SU-DHL-6 (cell line): ENCODE data around the gene KIF21B.

Source experiments
- H2AFZ ChIP-seq: fragments of 200-600 bp; sonication (generic); 2 replicates; pipeline ENCODE4 v1.6.1; 2014; ENCODE audit warnings: low read depth, mild to moderate bottlenecking, moderate library complexity, mixed read lengths, antibody characterized with exemption, low read length; ENCODE audit not compliant: severe bottlenecking
- H3F3A ChIP-seq: fragments of 200-600 bp; shearing (Covaris generic); 2 replicates; pipeline ENCODE4 v1.6.0; 2016; ENCODE audit warnings: antibody characterized with exemption, mild to moderate bottlenecking; ENCODE audit not compliant: insufficient read depth
- H3K27ac ChIP-seq: fragments of 200-600 bp; sonication (generic); 2 replicates; pipeline ENCODE4 v1.5.1; 2016; ENCODE audit warnings: low read depth, mild to moderate bottlenecking, low read length, moderate library complexity, mixed read lengths
- H3K27me3 ChIP-seq: fragments of 200-600 bp; sonication (generic), shearing (Covaris generic); 2 replicates; pipeline ENCODE4 v1.6.0; 2014; ENCODE audit warnings: mild to moderate bottlenecking, low read length
- H3K36me3 ChIP-seq: fragments of 200-600 bp; sonication (generic); 2 replicates; pipeline ENCODE4 v1.6.1; 2014; ENCODE audit warnings: mild to moderate bottlenecking, low read length, mixed read lengths
- H3K4me2 ChIP-seq: fragments of 300-600, 200-600 bp; shearing (Covaris generic), sonication (generic); 2 replicates; pipeline ENCODE4 v1.6.0; 2014; ENCODE audit warnings: low read length, low read depth, mild to moderate bottlenecking; ENCODE audit not compliant: poor library complexity, severe bottlenecking
- H3K4me3 ChIP-seq: fragments of 200-600 bp; sonication (generic); 2 replicates; pipeline ENCODE4 v1.5.1; 2014; ENCODE audit warnings: antibody characterized with exemption, low read length, mild to moderate bottlenecking, mixed read lengths; ENCODE audit not compliant: insufficient read depth, poor library complexity, severe bottlenecking
- H3K79me2 ChIP-seq: fragments of 200-600 bp; sonication (generic); 2 replicates; pipeline ENCODE4 v1.6.1; 2014; ENCODE audit warnings: mild to moderate bottlenecking, low read length, moderate library complexity; ENCODE audit not compliant: insufficient read depth
- H3K9ac ChIP-seq: fragments of 200-600 bp; sonication (generic); 2 replicates; pipeline ENCODE4 v1.7.0; 2014; ENCODE audit warnings: mild to moderate bottlenecking, low read length
- H3K9me2 ChIP-seq: fragments of 200-600 bp; sonication (generic); replicated peaks from 2 replicates; pipeline ENCODE4 v1.6.1; 2014; ENCODE audit warnings: low read length; ENCODE audit not compliant: insufficient read depth
- H3K9me3 ChIP-seq: fragments of 200-600 bp; sonication (generic); 2 replicates; pipeline ENCODE4 v1.6.1; 2014; ENCODE audit warnings: low read length, mixed read lengths; ENCODE audit not compliant: insufficient read depth
- H4K20me1 ChIP-seq: fragments of 200-600 bp; sonication (generic); 2 replicates; pipeline ENCODE4 v1.6.1; 2014; ENCODE audit warnings: low read depth, mild to moderate bottlenecking, antibody characterized with exemption, low read length, moderate library complexity, mixed read lengths
- EZH2phosphoT487 ChIP-seq: fragments of 200-600 bp; sonication (generic), shearing (Covaris generic); conservative IDR thresholded peaks from 2 replicates; pipeline ENCODE4 v1.6.1; 2018; ENCODE audit warnings: mild to moderate bottlenecking, antibody characterized with exemption, low read length, moderate library complexity, mixed read lengths
- TF ChIP-seq, protein P1 (sequence below): fragments of 200-600 bp; sonication (generic); IDR thresholded peaks from one replicate; pipeline ENCODE4 v1.5.1; 2017; ENCODE audit warnings: antibody characterized with exemption, mild to moderate bottlenecking, low read length, moderate library complexity; ENCODE audit not compliant: insufficient read depth, poor library complexity, severe bottlenecking

KIF21B gene

DNA sequence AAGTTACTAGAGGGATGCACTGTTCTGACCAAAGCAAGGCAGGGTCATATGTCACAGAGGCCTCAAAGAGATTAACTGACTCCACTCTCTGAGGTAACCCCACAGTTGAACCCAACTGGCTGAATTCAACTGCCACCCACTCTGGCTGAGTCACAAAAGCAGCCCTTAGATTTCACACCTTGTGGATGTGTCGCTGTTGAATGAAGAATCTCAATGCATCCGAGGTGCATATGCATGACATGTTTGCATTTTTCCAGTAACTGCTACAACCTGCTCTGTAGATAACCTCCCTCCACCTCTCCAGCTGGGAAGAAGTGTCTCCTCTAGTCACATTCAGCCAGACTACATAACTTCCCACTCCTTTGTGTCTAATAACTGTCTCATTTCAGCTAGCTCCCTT is 27.9 kb upstream of the KIF21B start:
- Histone ChIP-seq H3K9me3 (no peaks in the 10 kb centered on the region), H3K4me3 (no peak overlapping the region), H3K4me2 (no peak overlapping the region), H2AFZ (no peak overlapping the region), H3K36me3 (no peaks in the 10 kb centered on the region), H3F3A (no peaks in the 10 kb centered on the region), H3K9ac (no peak overlapping the region), H3K27me3 (no peaks in the 10 kb centered on the region), H3K27ac (no peak overlapping the region), H4K20me1 (no peaks in the 10 kb centered on the region), H3K9me2 (no peaks in the 10 kb centered on the region), H3K79me2 (no peaks in the 10 kb centered on the region)
- TF ChIP-seq, protein P1, sequence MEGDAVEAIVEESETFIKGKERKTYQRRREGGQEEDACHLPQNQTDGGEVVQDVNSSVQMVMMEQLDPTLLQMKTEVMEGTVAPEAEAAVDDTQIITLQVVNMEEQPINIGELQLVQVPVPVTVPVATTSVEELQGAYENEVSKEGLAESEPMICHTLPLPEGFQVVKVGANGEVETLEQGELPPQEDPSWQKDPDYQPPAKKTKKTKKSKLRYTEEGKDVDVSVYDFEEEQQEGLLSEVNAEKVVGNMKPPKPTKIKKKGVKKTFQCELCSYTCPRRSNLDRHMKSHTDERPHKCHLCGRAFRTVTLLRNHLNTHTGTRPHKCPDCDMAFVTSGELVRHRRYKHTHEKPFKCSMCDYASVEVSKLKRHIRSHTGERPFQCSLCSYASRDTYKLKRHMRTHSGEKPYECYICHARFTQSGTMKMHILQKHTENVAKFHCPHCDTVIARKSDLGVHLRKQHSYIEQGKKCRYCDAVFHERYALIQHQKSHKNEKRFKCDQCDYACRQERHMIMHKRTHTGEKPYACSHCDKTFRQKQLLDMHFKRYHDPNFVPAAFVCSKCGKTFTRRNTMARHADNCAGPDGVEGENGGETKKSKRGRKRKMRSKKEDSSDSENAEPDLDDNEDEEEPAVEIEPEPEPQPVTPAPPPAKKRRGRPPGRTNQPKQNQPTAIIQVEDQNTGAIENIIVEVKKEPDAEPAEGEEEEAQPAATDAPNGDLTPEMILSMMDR, result no peak
- no peak for TF ChIP-seq EZH2phosphoT487

DNA sequence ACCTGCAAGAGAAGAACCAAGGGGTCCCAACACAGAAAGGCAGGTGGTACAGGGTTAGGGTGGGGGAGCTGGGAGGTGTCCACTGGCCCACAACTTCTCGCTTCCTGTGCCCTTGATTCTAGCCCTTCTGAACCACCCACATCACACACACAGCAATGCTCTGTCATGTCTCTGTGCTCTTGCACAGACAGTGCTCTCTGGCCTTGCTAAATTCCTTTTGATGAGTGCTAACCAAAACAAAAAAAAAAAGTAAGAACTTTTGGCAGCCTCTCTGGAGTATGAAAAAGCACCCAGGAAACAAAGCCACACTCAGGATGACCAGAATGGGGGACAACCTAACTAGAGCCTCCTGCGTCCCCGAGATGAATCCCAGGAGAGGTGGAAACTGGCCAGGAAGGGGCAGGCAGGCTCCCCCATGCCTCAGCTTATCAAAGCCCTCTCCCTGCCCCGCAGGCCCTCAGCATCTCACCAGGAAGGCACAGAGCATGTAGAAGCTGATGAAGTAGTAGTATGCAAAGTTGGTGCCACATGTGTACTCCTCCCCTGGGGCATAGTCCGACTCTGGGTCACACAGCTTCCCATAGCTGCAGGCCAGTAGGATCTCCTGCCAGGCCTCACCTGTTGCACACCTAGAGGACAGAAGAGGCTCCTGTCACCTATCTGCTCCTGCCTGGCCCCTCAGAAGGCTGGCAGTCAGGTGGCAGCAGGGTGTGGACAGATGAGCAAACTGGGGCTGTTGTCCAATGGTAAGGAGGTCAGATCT is 27.2 kb upstream of the KIF21B start:
- Histone ChIP-seq H3F3A (no peaks in the 10 kb centered on the region), H3K27ac (no peak overlapping the region), H3K27me3 (no peaks in the 10 kb centered on the region), H3K9me2 (no peaks in the 10 kb centered on the region), H2AFZ (no peak overlapping the region), H3K4me3 (no peak overlapping the region), H4K20me1 (no peaks in the 10 kb centered on the region), H3K36me3 (no peaks in the 10 kb centered on the region), H3K4me2 (no peak overlapping the region), H3K9me3 (no peaks in the 10 kb centered on the region), H3K79me2 (no peaks in the 10 kb centered on the region), H3K9ac (no peak overlapping the region)
- no peak for TF ChIP-seq EZH2phosphoT487
- TF ChIP-seq, protein P1, result no peak

DNA sequence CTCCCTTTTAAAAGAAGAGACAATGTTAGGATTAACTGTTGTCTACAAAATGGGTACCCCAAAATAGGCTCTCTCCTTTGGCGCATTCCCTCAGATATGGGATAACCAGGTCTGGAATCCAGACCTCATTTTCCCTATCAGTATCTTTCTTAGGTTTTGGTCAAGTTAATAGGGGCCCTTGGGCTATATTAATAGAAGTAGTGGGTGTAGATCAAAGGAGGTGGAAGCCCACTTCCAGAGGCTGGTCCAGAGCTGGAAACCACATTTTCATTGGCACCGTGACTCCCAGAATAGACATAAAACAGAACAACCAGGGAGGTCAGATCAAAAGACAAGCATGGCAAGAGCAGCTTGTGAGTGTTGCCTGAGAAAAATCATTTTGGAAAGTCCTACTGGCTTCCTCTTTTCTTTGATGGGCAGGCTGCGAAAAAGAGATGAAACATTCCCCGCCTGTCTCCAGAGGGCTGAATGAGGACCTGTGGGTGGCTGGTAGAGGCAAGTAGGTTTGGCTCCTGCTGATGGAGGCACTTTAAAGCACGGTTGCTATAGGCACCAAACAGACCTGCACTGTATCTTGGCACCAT is 25.8 kb upstream of the KIF21B start:
- TF ChIP-seq, protein P1, result no peak
- TF ChIP-seq EZH2phosphoT487, result no peak

More for the DNA sequence above, 25.8 kb upstream of the KIF21B start:
- Histone ChIP-seq H4K20me1 (no peaks in the 10 kb centered on the region), H3K9me2 (no peaks in the 10 kb centered on the region), H2AFZ (no peak overlapping the region), H3K9ac (no peak overlapping the region), H3K36me3 (no peaks in the 10 kb centered on the region), H3K4me2 (no peak overlapping the region), H3K9me3 (no peaks in the 10 kb centered on the region), H3K27me3 (no peaks in the 10 kb centered on the region), H3F3A (no peaks in the 10 kb centered on the region), H3K79me2 (no peaks in the 10 kb centered on the region), H3K4me3 (no peak overlapping the region), H3K27ac (no peak overlapping the region)
